Measurements from ENCODE around the gene LPP.

DNA sequence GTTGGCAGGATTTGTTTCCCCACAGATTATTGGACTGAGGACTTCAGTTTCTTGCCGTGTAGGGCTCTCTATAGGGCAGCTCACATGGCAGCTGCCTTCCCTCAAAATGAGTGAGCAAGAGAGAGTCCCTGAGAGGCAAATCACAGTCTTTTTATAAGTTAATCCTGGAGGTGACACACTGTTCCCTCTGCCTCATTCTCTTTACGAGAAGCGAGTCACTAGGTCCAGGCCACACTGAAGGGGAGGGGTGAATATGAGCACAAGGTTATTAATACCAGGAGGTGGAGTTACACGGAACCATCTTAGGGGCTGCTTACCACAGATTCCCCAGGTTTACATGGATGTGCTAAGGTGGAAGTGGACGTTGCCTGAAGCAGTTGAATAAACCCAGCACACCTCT, 77.0 kb downstream of the LPP start:
- TF ChIP-seq, protein P1, sequence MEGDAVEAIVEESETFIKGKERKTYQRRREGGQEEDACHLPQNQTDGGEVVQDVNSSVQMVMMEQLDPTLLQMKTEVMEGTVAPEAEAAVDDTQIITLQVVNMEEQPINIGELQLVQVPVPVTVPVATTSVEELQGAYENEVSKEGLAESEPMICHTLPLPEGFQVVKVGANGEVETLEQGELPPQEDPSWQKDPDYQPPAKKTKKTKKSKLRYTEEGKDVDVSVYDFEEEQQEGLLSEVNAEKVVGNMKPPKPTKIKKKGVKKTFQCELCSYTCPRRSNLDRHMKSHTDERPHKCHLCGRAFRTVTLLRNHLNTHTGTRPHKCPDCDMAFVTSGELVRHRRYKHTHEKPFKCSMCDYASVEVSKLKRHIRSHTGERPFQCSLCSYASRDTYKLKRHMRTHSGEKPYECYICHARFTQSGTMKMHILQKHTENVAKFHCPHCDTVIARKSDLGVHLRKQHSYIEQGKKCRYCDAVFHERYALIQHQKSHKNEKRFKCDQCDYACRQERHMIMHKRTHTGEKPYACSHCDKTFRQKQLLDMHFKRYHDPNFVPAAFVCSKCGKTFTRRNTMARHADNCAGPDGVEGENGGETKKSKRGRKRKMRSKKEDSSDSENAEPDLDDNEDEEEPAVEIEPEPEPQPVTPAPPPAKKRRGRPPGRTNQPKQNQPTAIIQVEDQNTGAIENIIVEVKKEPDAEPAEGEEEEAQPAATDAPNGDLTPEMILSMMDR (IDR thresholded peaks at IDR 0.05) = no peak
- no peak for TF ChIP-seq POLR2A (IDR thresholded peaks at IDR 0.05)

Data from Peyer's patch (tissue), 4 donors.